HuH-7 (cell line): ENCODE data around the gene C11orf97.
"Not testable (repeated sequence)": the region's sequence is repeated elsewhere in the genome, so short reads cannot be mapped to it uniquely, and the experiment has no call there.

Source experiments
- DNase-seq: peaks from one replicate; pipeline ENCODE4 v3.0.0; 2011; ENCODE audit warnings: low spot score

Gene C11orf97

GRCh38 chr11:94557992-94558391, 45.7 kb downstream of the C11orf97 start:
- no peak for DNase-seq

GRCh38 chr11:94558468-94558867, 46.2 kb downstream of the C11orf97 start:
- DNase-seq, result no peak

- DNase-seq, result no peak
Measured at GRCh38 chr11:94558932-94559331, 46.7 kb downstream of the C11orf97 start.

GRCh38 chr11:94559361-94559760, 47.1 kb downstream of the C11orf97 start:
- no peak for DNase-seq

- no peak for DNase-seq
Measured at GRCh38 chr11:94560834-94561233, 48.6 kb downstream of the C11orf97 start.

GRCh38 chr11:94563176-94563847, 51.1 kb downstream of the C11orf97 start:
- no peak for DNase-seq

GRCh38 chr11:94563848-94564467, 51.7 kb downstream of the C11orf97 start:
- DNase-seq, result no peak

GRCh38 chr11:94567181-94567670, 55.0 kb downstream of the C11orf97 start, which contains the start of gene PIWIL4:
Gene PIWIL4, plus strand, starts transcription at chr11:94567368. Its CDS starts 151 bp downstream, at chr11:94567519.
- no peak for DNase-seq

GRCh38 chr11:94568200-94568599, 55.9 kb downstream of the C11orf97 start:
- no peak for DNase-seq

- no peak for DNase-seq
Measured at GRCh38 chr11:94568717-94569116, 56.5 kb downstream of the C11orf97 start.

- DNase-seq, result not testable (repeated sequence)
Measured at GRCh38 chr11:94572975-94573374, 60.7 kb downstream of the C11orf97 start.

GRCh38 chr11:94574193-94574961, 62.1 kb downstream of the C11orf97 start:
- no peak for DNase-seq

GRCh38 chr11:94576306-94576705, 64.0 kb downstream of the C11orf97 start:
- no peak for DNase-seq

- no peak for DNase-seq
Measured at GRCh38 chr11:94577841-94578240, 65.6 kb downstream of the C11orf97 start.
